Vagina (tissue), 2 donors: ENCODE measurements around the gene GPR153. TPM values are rescaled to one million over a fixed set of nuclear protein-coding genes. Genes with fewer than 3 reads are reported as not detected.
A peak's percentile ranks its signal among the peaks of the same experiment; 100 is the strongest.

Experiments
- DNase-seq, 2 donors: peaks; one replicate each; pipeline ENCODE4 v3.0.0-alpha.2; 2017; ENCODE audit errors: extremely low spot score in 2 of 2
- H3K27ac ChIP-seq: fragments of 200-600 bp; sonication (generic); one replicate; pipeline ENCODE4 v1.5.1; 2019
- H3K27me3 ChIP-seq: fragments of 200-600 bp; sonication (generic); one replicate; pipeline ENCODE4 v1.5.1; 2019
- H3K36me3 ChIP-seq, 2 donors: fragments of 200-600 bp; sonication (generic); one replicate each; pipeline ENCODE4 v1.5.1; 2017 to 2019
- H3K4me1 ChIP-seq: fragments of 200-600 bp; sonication (generic); one replicate; pipeline ENCODE4 v1.5.1; 2019
- H3K4me3 ChIP-seq, 2 donors: fragments of 200-600 bp; sonication (generic); 1 replicate in 1 of 2; 2 replicates in 1 of 2; pipeline ENCODE4 v1.5.1; 2016 to 2019
- H3K9me3 ChIP-seq: fragments of 200-600 bp; sonication (generic); one replicate; pipeline ENCODE4 v1.5.1; 2019
- POLR2A ChIP-seq, 2 donors: fragments of 450-650 bp; IDR thresholded peaks; one replicate each; pipeline ENCODE4 v1.6.1; 2017; ENCODE audit warnings: antibody characterized with exemption in 2 of 2, mild to moderate bottlenecking in 2 of 2, moderate library complexity in 2 of 2
- POLR2AphosphoS5 ChIP-seq, 2 donors: sonication (generic); formaldehyde crosslinking; IDR thresholded peaks; one replicate each; pipeline ENCODE4 v1.9.0; 2017; ENCODE audit warnings: antibody characterized with exemption in 2 of 2, mild to moderate bottlenecking in 2 of 2, low read depth in 1 of 2; ENCODE audit not compliant: insufficient read depth in 1 of 2
- intact Hi-C: fragments of 100-400 bp; cut with DNase I; formaldehyde crosslinking; loops from one replicate; pipeline ENCODE4 v1.15.1; 2023
- total RNA-seq: library from RNA; depleted of rRNA; stranded (reverse); fragments of >200 nt; gene quantifications from one replicate; pipeline ENCODE4 v1.2.3, GENCODE V29; 2016
- TF ChIP-seq, protein P1 (sequence below), 3 experiments: fragments of 450-650 bp in 2 of 3; fragments of 200-600 bp in 1 of 3; sonication (generic) in 1 of 3; IDR thresholded peaks; one replicate each; pipeline ENCODE4 v1.5.1; 2017 to 2019; ENCODE audit warnings: antibody characterized with exemption in 3 of 3, mild to moderate bottlenecking in 2 of 3, moderate library complexity in 2 of 3

The GPR153 gene
- total RNA-seq, 1 donor from 2014 or later: 11.5 TPM

DNA sequence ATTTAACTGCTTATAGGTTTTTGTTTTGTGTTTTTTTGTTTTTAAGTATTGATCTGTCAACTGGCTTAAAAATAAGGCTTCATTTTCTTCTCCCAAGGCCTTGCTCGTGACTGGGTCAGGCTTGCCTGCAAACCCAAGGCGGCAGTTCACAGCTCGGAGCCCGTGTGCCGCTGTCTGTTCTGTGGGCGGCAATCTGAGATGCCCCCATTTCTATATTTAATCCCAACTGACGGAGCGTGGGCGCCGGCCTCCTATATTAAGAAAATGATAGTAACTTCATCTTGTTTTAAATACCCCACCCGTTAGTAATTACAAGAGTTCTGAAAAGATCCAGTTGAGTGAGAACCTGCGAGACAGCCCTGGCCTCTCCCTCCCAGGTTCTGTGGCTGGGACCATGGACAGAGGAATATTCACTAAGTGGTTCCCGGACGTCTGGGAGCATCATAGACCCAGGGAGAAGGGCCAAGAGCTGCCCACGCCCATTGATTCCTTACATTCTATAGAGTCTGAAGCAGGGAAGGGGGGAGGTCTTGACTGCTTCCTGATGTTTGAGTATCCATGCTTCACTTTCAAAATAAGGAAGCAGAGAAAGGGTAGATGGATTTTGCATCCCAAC, 42.6 kb upstream of the GPR153 start:
- H3K4me3 ChIP-seq: no peak overlapping the region
- H3K9me3 ChIP-seq: no peaks in the 10 kb centered on the region
- H3K27ac ChIP-seq: no peak overlapping the region
- intact Hi-C loops: no loop called here
- H3K4me1 ChIP-seq: no peaks in the 10 kb centered on the region
- H3K36me3 ChIP-seq: no peaks in the 10 kb centered on the region
- DNase-seq: no peak
- TF ChIP-seq, protein P1, sequence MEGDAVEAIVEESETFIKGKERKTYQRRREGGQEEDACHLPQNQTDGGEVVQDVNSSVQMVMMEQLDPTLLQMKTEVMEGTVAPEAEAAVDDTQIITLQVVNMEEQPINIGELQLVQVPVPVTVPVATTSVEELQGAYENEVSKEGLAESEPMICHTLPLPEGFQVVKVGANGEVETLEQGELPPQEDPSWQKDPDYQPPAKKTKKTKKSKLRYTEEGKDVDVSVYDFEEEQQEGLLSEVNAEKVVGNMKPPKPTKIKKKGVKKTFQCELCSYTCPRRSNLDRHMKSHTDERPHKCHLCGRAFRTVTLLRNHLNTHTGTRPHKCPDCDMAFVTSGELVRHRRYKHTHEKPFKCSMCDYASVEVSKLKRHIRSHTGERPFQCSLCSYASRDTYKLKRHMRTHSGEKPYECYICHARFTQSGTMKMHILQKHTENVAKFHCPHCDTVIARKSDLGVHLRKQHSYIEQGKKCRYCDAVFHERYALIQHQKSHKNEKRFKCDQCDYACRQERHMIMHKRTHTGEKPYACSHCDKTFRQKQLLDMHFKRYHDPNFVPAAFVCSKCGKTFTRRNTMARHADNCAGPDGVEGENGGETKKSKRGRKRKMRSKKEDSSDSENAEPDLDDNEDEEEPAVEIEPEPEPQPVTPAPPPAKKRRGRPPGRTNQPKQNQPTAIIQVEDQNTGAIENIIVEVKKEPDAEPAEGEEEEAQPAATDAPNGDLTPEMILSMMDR (IDR thresholded peaks at IDR 0.05): no peak
- TF ChIP-seq POLR2A (IDR thresholded peaks at IDR 0.05) (no peak), POLR2AphosphoS5 (IDR thresholded peaks at IDR 0.05; ENCODE audit: insufficient read depth in 1 of 2, low read depth in 1 of 2) (no peak)
- no peaks in the 10 kb centered on the region for H3K27me3 ChIP-seq

DNA sequence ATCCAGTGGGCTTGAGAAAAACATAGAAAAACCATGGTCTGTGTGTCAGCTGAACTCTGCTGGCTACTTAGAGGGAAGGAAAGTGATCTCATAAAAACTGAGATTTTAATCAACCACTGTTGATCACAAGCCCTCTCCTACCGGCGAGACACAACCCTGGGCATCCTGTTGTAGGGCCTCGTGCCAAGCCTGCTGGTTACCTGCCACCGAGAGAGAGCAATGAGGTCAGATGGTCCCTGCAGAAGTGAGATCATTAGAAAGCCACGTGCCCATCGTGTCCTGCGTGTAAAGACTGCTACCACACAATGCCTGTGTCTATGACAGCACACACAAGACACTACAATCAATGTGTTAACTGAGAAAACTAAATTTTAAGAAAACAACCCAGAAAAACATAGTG, 41.7 kb upstream of the GPR153 start:
- no peak overlapping the region for H3K27ac ChIP-seq
- H3K4me1 ChIP-seq: no peaks in the 10 kb centered on the region
- no peak overlapping the region for H3K4me3 ChIP-seq
- no peaks in the 10 kb centered on the region for H3K27me3 ChIP-seq
- TF ChIP-seq POLR2A (IDR thresholded peaks at IDR 0.05) (no peak), POLR2AphosphoS5 (IDR thresholded peaks at IDR 0.05; ENCODE audit: insufficient read depth in 1 of 2, low read depth in 1 of 2) (no peak)
- TF ChIP-seq, protein P1 (IDR thresholded peaks at IDR 0.05): no peak
- H3K36me3 ChIP-seq: no peaks in the 10 kb centered on the region
- intact Hi-C loops: no loop called here
- DNase-seq: no peak
- H3K9me3 ChIP-seq: no peaks in the 10 kb centered on the region

- H3K4me1 ChIP-seq: no peaks in the 10 kb centered on the region
- intact Hi-C loops: no loop called here
- no peak overlapping the region for H3K27ac ChIP-seq
Measured at GRCh38 chr1:6301526-6301925, 40.6 kb upstream of the GPR153 start.

DNA sequence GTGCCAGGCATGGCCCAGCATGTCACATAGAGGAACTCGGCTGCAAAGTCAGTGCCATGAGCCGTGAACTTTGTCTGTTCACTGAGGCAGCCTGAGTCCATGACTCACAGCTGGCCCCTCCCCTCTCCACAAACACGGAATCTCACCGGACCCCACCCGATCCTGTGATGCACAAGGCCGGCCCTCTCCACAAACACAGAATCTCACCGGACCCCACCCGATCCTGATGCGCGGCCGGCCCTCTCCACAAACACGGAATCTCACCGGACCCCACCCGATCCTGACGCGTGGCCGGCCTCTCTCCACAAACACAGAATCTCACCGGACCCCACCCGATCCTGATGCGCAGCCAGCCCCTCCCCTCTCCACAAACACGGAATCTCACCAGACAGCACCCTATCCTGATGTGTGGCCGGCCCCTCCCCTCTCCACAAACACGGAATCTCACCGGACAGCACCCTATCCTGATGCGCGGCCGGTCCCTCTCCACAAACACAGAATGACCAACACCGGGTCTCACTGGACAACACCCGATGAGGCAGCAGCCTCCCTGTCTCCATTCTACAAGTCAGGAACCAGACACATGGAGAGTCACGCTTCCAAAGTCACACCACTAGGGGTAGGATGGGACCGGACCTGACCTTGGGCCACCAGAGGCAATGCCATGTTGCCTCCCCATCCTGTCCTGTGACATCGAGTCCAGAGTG, 39.6 kb upstream of the GPR153 start:
- no peaks in the 10 kb centered on the region for H3K27me3 ChIP-seq
- no peak for DNase-seq
- no peak overlapping the region for H3K27ac ChIP-seq
- no peaks in the 10 kb centered on the region for H3K36me3 ChIP-seq
- H3K4me3 ChIP-seq: no peak overlapping the region
- H3K4me1 ChIP-seq: no peaks in the 10 kb centered on the region
- no peaks in the 10 kb centered on the region for H3K9me3 ChIP-seq
- intact Hi-C loops: no loop called here
- TF ChIP-seq POLR2A (IDR thresholded peaks at IDR 0.05) (no peak), POLR2AphosphoS5 (IDR thresholded peaks at IDR 0.05; ENCODE audit: insufficient read depth in 1 of 2, low read depth in 1 of 2) (no peak)
- TF ChIP-seq, protein P1 (IDR thresholded peaks at IDR 0.05): no peak

More at GRCh38 chr1:6301526-6301925, 40.6 kb upstream of the GPR153 start:
- no peak for DNase-seq
- Histone ChIP-seq H3K36me3 (no peaks in the 10 kb centered on the region), H3K9me3 (no peaks in the 10 kb centered on the region), H3K4me3 (no peak overlapping the region), H3K27me3 (no peaks in the 10 kb centered on the region)
- TF ChIP-seq POLR2AphosphoS5 (IDR thresholded peaks at IDR 0.05; ENCODE audit: insufficient read depth in 1 of 2, low read depth in 1 of 2): peak in 1 of 2 donors; percentile 36
- TF ChIP-seq POLR2A (IDR thresholded peaks at IDR 0.05): no peak

- Histone ChIP-seq H3K4me1 (no peaks in the 10 kb centered on the region), H3K36me3 (no peaks in the 10 kb centered on the region), H3K9me3 (no peaks in the 10 kb centered on the region), H3K27me3 (no peaks in the 10 kb centered on the region), H3K27ac (no peak overlapping the region), H3K4me3 (no peak overlapping the region)
- TF ChIP-seq, protein P1 (IDR thresholded peaks at IDR 0.05): no peak
- TF ChIP-seq POLR2AphosphoS5 (IDR thresholded peaks at IDR 0.05; ENCODE audit: insufficient read depth in 1 of 2, low read depth in 1 of 2) (no peak), POLR2A (IDR thresholded peaks at IDR 0.05) (no peak)
- intact Hi-C loops: no loop called here
- DNase-seq: no peak
Measured at GRCh38 chr1:6299557-6300165, 38.8 kb upstream of the GPR153 start.
